Activated T-helper 9 cell treated with anti-CD3 and anti-CD28 coated beads, Interleukin-2, amount 50 U/mL, for 16 hours (primary cell): ENCODE results near the gene PIGS.

ENCODE experiments used
- DNase-seq: peaks from one replicate; pipeline ENCODE4 v3.0.0-alpha.2; 2020; ENCODE audit warnings: low read depth

The PIGS gene

GRCh38 chr17:28506763-28507487, 64.4 kb downstream of the PIGS start:
- no peak for DNase-seq

GRCh38 chr17:28505986-28506665, 65.2 kb downstream of the PIGS start, which contains the start of gene FOXN1:
Gene FOXN1, plus strand, starts transcription at chr17:28506348. Its CDS starts 17,622 bp downstream, at chr17:28523970.
- DNase-seq = no peak

- no peak for DNase-seq
These were observed 67.9 kb downstream of the PIGS start for GRCh38 chr17:28503420-28503819.
